ENCODE results near the gene RAB29. TPM values are rescaled to one million over a fixed set of nuclear protein-coding genes. Genes with fewer than 3 reads are reported as not detected.

The RAB29 gene
- total RNA-seq, 4 donors from 2014 or later = 1.1 to 13.9 (median 10.2) TPM

GRCh38 chr1:205809469-205809868, 34.2 kb upstream of the RAB29 start:
- H3K4me1 ChIP-seq = peaks cover 16 to 46% (median 25%) of the 10 kb centered on the region in 4 donors
- intact Hi-C loops (cut with DNase I; ENCODE audit: low total_unique reads) = no loop called here

GRCh38 chr1:205805082-205805711, 29.9 kb upstream of the RAB29 start:
- TF ChIP-seq EP300 (IDR thresholded peaks at IDR 0.05; ENCODE audit: low read depth) = no peak
- TF ChIP-seq POLR2AphosphoS5 (IDR thresholded peaks at IDR 0.05) = no peak
- no peak for TF ChIP-seq CTCF (IDR thresholded peaks at IDR 0.05)
- TF ChIP-seq POLR2A (IDR thresholded peaks at IDR 0.05) = no peak
- in situ Hi-C loops (cut with MboI; ENCODE audit: low pct_ligation_motif_present in 1 of 4, low pct_unique_long_range_greater_than_20kb in 1 of 4, low sequenced_read_pairs in 3 of 4) (no loop called here), intact Hi-C loops (cut with DNase I; ENCODE audit: low total_unique reads) (no loop called here)
- DNase-seq = no peak
- H3K4me1 ChIP-seq = peaks cover 7 to 24% (median 14%) of the 10 kb centered on the region in 4 donors
- H3K27ac ChIP-seq = no peak overlapping the region
- 60 to 68% methylated on average over 2 to 5 of the region's 5 CpGs for WGBS, 2 donors (ENCODE audit: low coverage in 1 of 2)
- H3K27me3 ChIP-seq = no peaks in the 10 kb centered on the region
- H3K4me3 ChIP-seq = no peak overlapping the region
- no peaks in the 10 kb centered on the region for H3K9me3 ChIP-seq
- H3K36me3 ChIP-seq = no peaks in the 10 kb centered on the region

More at GRCh38 chr1:205809469-205809868, 34.2 kb upstream of the RAB29 start:
- H3K36me3 ChIP-seq = no peaks in the 10 kb centered on the region
- H3K9me3 ChIP-seq = no peaks in the 10 kb centered on the region
- in situ Hi-C loops (cut with MboI; ENCODE audit: low pct_ligation_motif_present in 1 of 4, low pct_unique_long_range_greater_than_20kb in 1 of 4, low sequenced_read_pairs in 3 of 4) = no loop called here
- WGBS, 2 donors (ENCODE audit: low coverage in 1 of 2) = 82% methylated on average over 3 of the region's 3 CpGs; no CpG with 5 or more reads in 1 of the 2 donors
- DNase-seq = no peak
- TF ChIP-seq EP300 (IDR thresholded peaks at IDR 0.05; ENCODE audit: low read depth) (no peak), POLR2AphosphoS5 (IDR thresholded peaks at IDR 0.05) (no peak), CTCF (IDR thresholded peaks at IDR 0.05) (no peak), POLR2A (IDR thresholded peaks at IDR 0.05) (no peak)
- no peak overlapping the region for H3K4me3 ChIP-seq
- no peak overlapping the region for H3K27ac ChIP-seq
- no peaks in the 10 kb centered on the region for H3K27me3 ChIP-seq

GRCh38 chr1:205804605-205805004, 29.3 kb upstream of the RAB29 start:
- Histone ChIP-seq H3K4me1 (peaks cover 4 to 18% (median 10%) of the 10 kb centered on the region in 4 donors), H3K27me3 (no peaks in the 10 kb centered on the region), H3K9me3 (no peaks in the 10 kb centered on the region), H3K27ac (no peak overlapping the region), H3K4me3 (no peak overlapping the region), H3K36me3 (no peaks in the 10 kb centered on the region)
- in situ Hi-C loops (cut with MboI; ENCODE audit: low pct_ligation_motif_present in 1 of 4, low pct_unique_long_range_greater_than_20kb in 1 of 4, low sequenced_read_pairs in 3 of 4) (no loop called here), intact Hi-C loops (cut with DNase I; ENCODE audit: low total_unique reads) (no loop called here)
- 93% methylated on average over 2 of the region's 2 CpGs; no CpG with 5 or more reads in 1 of the 2 donors for WGBS, 2 donors (ENCODE audit: low coverage in 1 of 2)
- no peak for DNase-seq
- TF ChIP-seq POLR2AphosphoS5 (IDR thresholded peaks at IDR 0.05) (no peak), CTCF (IDR thresholded peaks at IDR 0.05) (no peak), EP300 (IDR thresholded peaks at IDR 0.05; ENCODE audit: low read depth) (no peak), POLR2A (IDR thresholded peaks at IDR 0.05) (no peak)

GRCh38 chr1:205803986-205804385, 28.7 kb upstream of the RAB29 start:
- Histone ChIP-seq H3K4me1 (peaks cover 0 to 12% (median 5%) of the 10 kb centered on the region in 4 donors), H3K36me3 (no peaks in the 10 kb centered on the region), H3K27ac (no peak overlapping the region), H3K4me3 (no peak overlapping the region), H3K9me3 (no peaks in the 10 kb centered on the region), H3K27me3 (no peaks in the 10 kb centered on the region)
- DNase-seq = no peak
- 43 to 85% methylated on average over 2 to 4 of the region's 4 CpGs for whole genome bisulfite sequencing, 2 donors (ENCODE audit: low coverage in 1 of 2)
- in situ Hi-C loops (cut with MboI; ENCODE audit: low pct_ligation_motif_present in 1 of 4, low pct_unique_long_range_greater_than_20kb in 1 of 4, low sequenced_read_pairs in 3 of 4) (no loop called here), intact Hi-C loops (cut with DNase I; ENCODE audit: low total_unique reads) (no loop called here)
- TF ChIP-seq POLR2AphosphoS5 (IDR thresholded peaks at IDR 0.05) (no peak), POLR2A (IDR thresholded peaks at IDR 0.05) (no peak), CTCF (IDR thresholded peaks at IDR 0.05) (no peak), EP300 (IDR thresholded peaks at IDR 0.05; ENCODE audit: low read depth) (no peak)
